GM08714 (cell line): Measurements from ENCODE around the gene MGA.

Experiments
- H3K4me3 ChIP-seq: fragments of 200-500 bp; sonication (Bioruptor generic); 2 replicates; pipeline ENCODE4 v1.5.1; 2014; ENCODE audit warnings: mild to moderate bottlenecking, low read length, inconsistent platforms
- ZNF274 ChIP-seq: IDR thresholded peaks from 2 replicates; pipeline ENCODE4 v1.6.1; 2012; ENCODE audit warnings: mild to moderate bottlenecking, low read depth, low read length

The MGA gene

DNA sequence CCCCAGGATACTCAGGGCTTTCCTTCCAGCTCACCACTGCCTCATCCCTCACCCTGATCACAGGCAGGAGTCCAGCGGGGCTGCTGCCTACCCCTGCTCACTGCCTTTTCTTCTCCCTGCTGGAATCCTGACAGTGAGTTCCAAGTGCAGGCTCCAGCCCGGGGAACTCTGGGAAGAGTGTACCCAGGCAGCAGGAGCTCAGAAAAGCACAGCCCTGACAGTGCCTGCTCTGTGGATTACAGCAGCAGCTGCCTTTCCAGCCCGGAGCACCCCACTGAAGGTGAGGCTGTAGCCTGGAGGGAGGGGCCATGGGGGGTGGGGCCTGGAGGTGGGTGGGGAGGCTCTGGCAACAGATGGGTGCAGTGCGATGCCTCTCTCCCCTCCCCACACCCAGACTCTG is 161.6 kb downstream of the MGA start:
- no peak overlapping the region for H3K4me3 ChIP-seq
- no peak for TF ChIP-seq ZNF274

- no peak for TF ChIP-seq ZNF274
- H3K4me3 ChIP-seq: no peak overlapping the region
Observed at GRCh38 chr15:41822471-41822870, 162.3 kb downstream of the MGA start.
